ENCODE measurements around the gene CYP3A4.

- TF ChIP-seq POLR2A (IDR thresholded peaks at IDR 0.05) (no peak), CTCF (IDR thresholded peaks at IDR 0.05) (no peak)
Measured at GRCh38 chr7:99827040-99827778, 43.2 kb upstream of the CYP3A4 start.

Data from tibial nerve (tissue), 3 donors.